Hepatocyte (in vitro differentiated cells): ENCODE measurements around the gene CYTH2. TPM values are rescaled to one million over a fixed set of nuclear protein-coding genes. Genes with fewer than 3 reads are reported as not detected.

Experiments
- DNase-seq: peaks from one replicate; pipeline ENCODE4 v3.0.0-alpha.2; 2016; ENCODE audit warnings: low spot score
- H2AFZ ChIP-seq: fragments of 200-600 bp; sonication (generic); 2 replicates; pipeline ENCODE4 v1.6.0; 2016; ENCODE audit warnings: antibody characterized with exemption, mild to moderate bottlenecking
- H3K27ac ChIP-seq: fragments of 200-600 bp; sonication (generic); 2 replicates; pipeline ENCODE4 v1.5.1; 2016; ENCODE audit warnings: mild to moderate bottlenecking
- H3K27me3 ChIP-seq: fragments of 200-600 bp; sonication (generic); 2 replicates; pipeline ENCODE4 v1.6.1; 2016
- H3K36me3 ChIP-seq: fragments of 200-600 bp; sonication (generic); replicated peaks from 2 replicates; pipeline ENCODE4 v1.5.1; 2016; ENCODE audit warnings: low read depth; ENCODE audit not compliant: insufficient read depth
- H3K4me1 ChIP-seq: fragments of 200-600 bp; sonication (generic); 2 replicates; pipeline ENCODE4 v1.5.1; 2016; ENCODE audit warnings: mild to moderate bottlenecking, moderate library complexity; ENCODE audit not compliant: insufficient read depth
- H3K4me2 ChIP-seq: fragments of 200-600 bp; sonication (generic); 2 replicates; pipeline ENCODE4 v1.6.0; 2016
- H3K4me3 ChIP-seq: fragments of 200-600 bp; sonication (generic); 2 replicates; pipeline ENCODE4 v1.5.1; 2016; ENCODE audit warnings: mild to moderate bottlenecking
- H3K79me2 ChIP-seq: fragments of 200-600 bp; sonication (generic); 2 replicates; pipeline ENCODE4 v1.6.0; 2017; ENCODE audit warnings: mild to moderate bottlenecking
- H3K9me2 ChIP-seq: fragments of 200-600 bp; sonication (generic); replicated peaks from 2 replicates; pipeline ENCODE4 v1.6.0; 2017; ENCODE audit warnings: mild to moderate bottlenecking; ENCODE audit not compliant: insufficient read depth
- H3K9me3 ChIP-seq: fragments of 200-600 bp; sonication (generic); 2 replicates; pipeline ENCODE4 v1.5.1; 2016; ENCODE audit warnings: low read depth, mild to moderate bottlenecking
- H4K20me1 ChIP-seq: fragments of 200-600 bp; sonication (generic); 2 replicates; pipeline ENCODE4 v1.6.0; 2016; ENCODE audit warnings: mild to moderate bottlenecking; ENCODE audit not compliant: insufficient read depth, poor library complexity, severe bottlenecking
- CTCF ChIP-seq: fragments of 200-600 bp; sonication (generic); IDR thresholded peaks from 2 replicates; pipeline ENCODE4 v1.5.1; 2016; ENCODE audit warnings: antibody characterized with exemption, mild to moderate bottlenecking; ENCODE audit not compliant: poor library complexity
- EZH2 ChIP-seq: fragments of 200-600 bp; sonication (generic); IDR thresholded peaks from 2 replicates; pipeline ENCODE4 v1.6.1; 2016; ENCODE audit warnings: antibody characterized with exemption, mild to moderate bottlenecking, borderline replicate concordance
- EZH2phosphoT487 ChIP-seq: fragments of 200-600 bp; sonication (generic); IDR thresholded peaks from one replicate; pipeline ENCODE4 v1.6.1; 2018; ENCODE audit warnings: antibody characterized with exemption, mild to moderate bottlenecking, low read depth, moderate library complexity; ENCODE audit not compliant: unreplicated experiment, severe bottlenecking
- WGBS: methylation state at CpG from one replicate; pipeline ENCODE4 v1.1.6; 2016; ENCODE audit warnings: low lambda C conversion rate; ENCODE audit errors: missing lambda C conversion rate; 5-methylcytosine and 5-hydroxymethylcytosine counted together
- polyA plus RNA-seq: library from polyadenylated mRNA; unstranded; fragments of >200 nt; fragmentation: Nextera tagmentation; extraction: Ambion mirVana; gene quantifications from 2 replicates; pipeline ENCODE4 v1.2.1, GENCODE V29; 2016
- total RNA-seq: library from RNA; depleted of rRNA; stranded (reverse); fragments of >200 nt; gene quantifications from 2 replicates; pipeline ENCODE4 v1.2.3, GENCODE V29; 2014

Gene CYTH2
- total and polyA plus RNA-seq, 2 experiments from 2014 or later = 63.1 to 80.1 TPM

- Histone ChIP-seq H3K27me3 (no peaks in the 10 kb centered on the region), H3K36me3 (no peaks in the 10 kb centered on the region), H3K4me3 (no peak overlapping the region), H3K9me2 (no peaks in the 10 kb centered on the region), H4K20me1 (no peaks in the 10 kb centered on the region), H3K9me3 (no peaks in the 10 kb centered on the region), H2AFZ (no peak overlapping the region), H3K27ac (no peak overlapping the region), H3K4me1 (no peaks in the 10 kb centered on the region), H3K79me2 (no peaks in the 10 kb centered on the region), H3K4me2 (no peak overlapping the region)
- no peak for DNase-seq
- TF ChIP-seq EZH2 (no peak), CTCF (no peak), EZH2phosphoT487 (no peak)
- WGBS = 87% methylated on average over 1 of the region's 1 CpG
Measured at GRCh38 chr19:48428670-48429069, 40.5 kb upstream of the CYTH2 start.

- Histone ChIP-seq H3K36me3 (no peaks in the 10 kb centered on the region), H3K9me3 (no peaks in the 10 kb centered on the region), H3K79me2 (no peaks in the 10 kb centered on the region), H3K4me3 (no peak overlapping the region), H4K20me1 (no peaks in the 10 kb centered on the region), H3K27me3 (no peaks in the 10 kb centered on the region), H3K27ac (no peak overlapping the region), H3K9me2 (no peaks in the 10 kb centered on the region), H3K4me2 (no peak overlapping the region), H3K4me1 (no peaks in the 10 kb centered on the region), H2AFZ (no peak overlapping the region)
- WGBS = 84% methylated on average over 8 of the region's 8 CpGs
- DNase-seq = no peak
- TF ChIP-seq CTCF = no peak
- TF ChIP-seq EZH2phosphoT487 = no peak
- TF ChIP-seq EZH2 = no peak
Measured at GRCh38 chr19:48433337-48433736, 35.8 kb upstream of the CYTH2 start.

- no peak for TF ChIP-seq EZH2
- no peak for TF ChIP-seq EZH2phosphoT487
- no peak for TF ChIP-seq CTCF
- no peak for DNase-seq
- no peak overlapping the region for H3K4me2 ChIP-seq
- no peaks in the 10 kb centered on the region for H3K9me3 ChIP-seq
- no peak overlapping the region for H2AFZ ChIP-seq
- H3K9me2 ChIP-seq = no peaks in the 10 kb centered on the region
- H3K36me3 ChIP-seq = no peaks in the 10 kb centered on the region
- H3K27me3 ChIP-seq = peaks cover under 1% of the 10 kb centered on the region
- no peak overlapping the region for H3K27ac ChIP-seq
- no peaks in the 10 kb centered on the region for H4K20me1 ChIP-seq
- H3K4me1 ChIP-seq = no peaks in the 10 kb centered on the region
- 93% methylated on average over 5 of the region's 5 CpGs for WGBS
- H3K79me2 ChIP-seq = no peaks in the 10 kb centered on the region
- H3K4me3 ChIP-seq = no peak overlapping the region
Measured at GRCh38 chr19:48436586-48436985, 32.6 kb upstream of the CYTH2 start.
